ENCODE results near the gene NOP58. TPM values are rescaled to one million over a fixed set of nuclear protein-coding genes. Genes with fewer than 3 reads are reported as not detected.
A peak's percentile ranks its signal among the peaks of the same experiment; 100 is the strongest.

NOP58 gene
- total and polyA plus RNA-seq, 2 of the 4 experiments (the other 2 are of a cell fraction) = 45.3 to 54.0 TPM

- Histone ChIP-seq H3K9me1 (ENCODE audit: insufficient read depth, low read length) (peaks cover 6% of the 10 kb centered on the region; the same call in 1 of the 2 replicates), H3K36me3 (ENCODE audit: control insufficient read depth, insufficient read depth, low read length) (no peaks in the 10 kb centered on the region), H3K79me1 (ENCODE audit: low read depth in 1 of 2, low read length in 2 of 2) (0 out of 4 replicates have a peak, but pooled peaks cover 0 to 3% of the 10 kb centered on the region in 2 experiments), H3K4me3 (ENCODE audit: insufficient read depth, low read depth, low read length) (no peak overlapping the region), H4K5ac (ENCODE audit: low read depth, low read length) (no peak overlapping the region), H3K18ac (ENCODE audit: low read depth, low read length) (no peak overlapping the region), H2BK20ac (ENCODE audit: low read depth, low read length) (no peak overlapping the region), H3K9ac (ENCODE audit: low read depth, low read length) (no peak overlapping the region), H3K56ac (ENCODE audit: extremely low read depth, insufficient read depth, low read length) (no peak overlapping the region), H2BK120ac (ENCODE audit: low read depth, low read length) (no peak overlapping the region), H2AK5ac (ENCODE audit: low read depth, low read length) (no peak overlapping the region), H3K27ac (ENCODE audit: insufficient read depth, low read length) (no peak overlapping the region), H2AFZ (replicated peaks; ENCODE audit: low read length, poor library complexity) (no peak overlapping the region), H4K20me1 (ENCODE audit: insufficient read depth, low read length) (peaks cover 77% of the 10 kb centered on the region), H4K91ac (ENCODE audit: insufficient read depth, low read depth, low read length) (no peak overlapping the region), H4K8ac (ENCODE audit: low read depth in 2 of 2, low read length in 2 of 2) (no peak overlapping the region), H3K27me3 (ENCODE audit: control insufficient read depth, insufficient read depth, low read length) (no peaks in the 10 kb centered on the region), H3K23ac (ENCODE audit: low read depth, low read length) (no peak overlapping the region), H3K9me3 (ENCODE audit: control insufficient read depth, insufficient read depth, low read length) (no peaks in the 10 kb centered on the region), H2AK9ac (replicated peaks; ENCODE audit: low read depth, low read length, poor library complexity) (no peak overlapping the region), H3K4ac (ENCODE audit: low read depth, low read length) (no peak overlapping the region), H3K4me1 (ENCODE audit: control insufficient read depth, insufficient read depth, low read length) (peaks cover 2% of the 10 kb centered on the region), H2BK5ac (ENCODE audit: low read depth, low read length, poor library complexity, severe bottlenecking) (no peak overlapping the region), H3K4me2 (ENCODE audit: low read depth, low read length) (peak overlapping the region; percentile 25; the same call in 1 of the 2 replicates), H3K14ac (replicated peaks; ENCODE audit: low read depth, low read length) (no peak overlapping the region), H2BK15ac (ENCODE audit: low read depth, low read length) (no peak overlapping the region)
- no TSS peak for BruUV-seq (replicated peaks)
- no CpG with 5 or more reads among the region's 9 CpGs for WGBS, 2 experiments (ENCODE audit: extremely low coverage in 2 of 2, insufficient read length in 1 of 2)
- dilution Hi-C loops (cut with HindIII; ENCODE audit: low sequenced_read_pairs, unreplicated experiment) (no loop called here), in situ Hi-C loops (cut with MboI; ENCODE audit: low sequenced_read_pairs) (no loop called here), intact Hi-C loops (cut with micrococcal nuclease) (loop anchor here (5.0 kb wide), 2 partner anchors 407 to 472 kb away; no protein-coding TSS in a partner anchor)
- ATAC-seq (ENCODE audit: low read depth) (no peak), DNase-seq (no peak)
- CTCF ChIA-PET = no interaction called here
- POLR2A ChIA-PET (ENCODE audit: unreplicated experiment) = no interaction called here
- TF ChIP-seq, protein P1, sequence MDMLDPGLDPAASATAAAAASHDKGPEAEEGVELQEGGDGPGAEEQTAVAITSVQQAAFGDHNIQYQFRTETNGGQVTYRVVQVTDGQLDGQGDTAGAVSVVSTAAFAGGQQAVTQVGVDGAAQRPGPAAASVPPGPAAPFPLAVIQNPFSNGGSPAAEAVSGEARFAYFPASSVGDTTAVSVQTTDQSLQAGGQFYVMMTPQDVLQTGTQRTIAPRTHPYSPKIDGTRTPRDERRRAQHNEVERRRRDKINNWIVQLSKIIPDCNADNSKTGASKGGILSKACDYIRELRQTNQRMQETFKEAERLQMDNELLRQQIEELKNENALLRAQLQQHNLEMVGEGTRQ (IDR thresholded peaks at IDR 0.05; ENCODE audit: low read depth, low read length) = 0 out of 2 replicates have a peak, but pooled peaks have one; percentile 18
- no peak for TF ChIP-seq CEBPB (IDR thresholded peaks at IDR 0.05; ENCODE audit: low read depth, low read length)
These were observed 4.0 kb downstream of the NOP58 start for GRCh38 chr2:202269585-202269984.

Data from IMR-90 (cell line).